Measurements from ENCODE around the gene ASB2. TPM values are rescaled to one million over a fixed set of nuclear protein-coding genes. Genes with fewer than 3 reads are reported as not detected.

ASB2 gene
- total RNA-seq, 1 donor from 2014 or later: 251 TPM

- intact Hi-C loops (cut with micrococcal nuclease): no loop called here
- Histone ChIP-seq H3K27ac (replicated peaks) (peak overlapping the region; percentile 75), H3K36me3 (peaks cover 80% of the 10 kb centered on the region), H3K4me1 (peaks cover 69% of the 10 kb centered on the region), H3K9me3 (replicated peaks) (no peaks in the 10 kb centered on the region), H3K4me3 (no peak overlapping the region), H3K27me3 (ENCODE audit: low read depth) (no peaks in the 10 kb centered on the region)
- TF ChIP-seq CTCF (IDR thresholded peaks at IDR 0.05; ENCODE audit: borderline replicate concordance): peak; percentile 20
- no peak for DNase-seq
Measured at GRCh38 chr14:93953263-93953662, 23.1 kb downstream of the ASB2 start.

- DNase-seq: no peak
- H3K9me3 ChIP-seq (replicated peaks): no peaks in the 10 kb centered on the region
- H3K36me3 ChIP-seq: peaks cover 84% of the 10 kb centered on the region
- peaks cover 69% of the 10 kb centered on the region for H3K4me1 ChIP-seq
- H3K27ac ChIP-seq (replicated peaks): peak overlapping the region; percentile 19
- H3K4me3 ChIP-seq: no peak overlapping the region
- intact Hi-C loops (cut with micrococcal nuclease): no loop called here
- H3K27me3 ChIP-seq (ENCODE audit: low read depth): no peaks in the 10 kb centered on the region
- TF ChIP-seq CTCF (IDR thresholded peaks at IDR 0.05; ENCODE audit: borderline replicate concordance): no peak
Measured at GRCh38 chr14:93952829-93953228, 23.5 kb downstream of the ASB2 start.

- Histone ChIP-seq H3K4me1 (peaks cover 69% of the 10 kb centered on the region), H3K9me3 (replicated peaks) (no peaks in the 10 kb centered on the region), H3K27me3 (ENCODE audit: low read depth) (no peaks in the 10 kb centered on the region), H3K4me3 (no peak overlapping the region), H3K36me3 (peaks cover 92% of the 10 kb centered on the region), H3K27ac (replicated peaks) (peak overlapping the region; percentile 19)
- intact Hi-C loops (cut with micrococcal nuclease): no loop called here
- no peak for DNase-seq
- TF ChIP-seq CTCF (IDR thresholded peaks at IDR 0.05; ENCODE audit: borderline replicate concordance): no peak
Measured at GRCh38 chr14:93951635-93952540, 24.5 kb downstream of the ASB2 start.

GRCh38 chr14:93950948-93951634 is 25.3 kb downstream of the ASB2 start:
- DNase-seq: no peak
- Histone ChIP-seq H3K27ac (replicated peaks) (no peak overlapping the region), H3K36me3 (peaks cover 95% of the 10 kb centered on the region), H3K9me3 (replicated peaks) (no peaks in the 10 kb centered on the region), H3K4me3 (no peak overlapping the region), H3K4me1 (peaks cover 69% of the 10 kb centered on the region), H3K27me3 (ENCODE audit: low read depth) (no peaks in the 10 kb centered on the region)
- intact Hi-C loops (cut with micrococcal nuclease): no loop called here
- no peak for TF ChIP-seq CTCF (IDR thresholded peaks at IDR 0.05; ENCODE audit: borderline replicate concordance)

- Histone ChIP-seq H3K36me3 (peaks cover 97% of the 10 kb centered on the region), H3K4me3 (no peak overlapping the region), H3K27ac (replicated peaks) (no peak overlapping the region), H3K9me3 (replicated peaks) (no peaks in the 10 kb centered on the region), H3K4me1 (peaks cover 69% of the 10 kb centered on the region), H3K27me3 (ENCODE audit: low read depth) (no peaks in the 10 kb centered on the region)
- TF ChIP-seq CTCF (IDR thresholded peaks at IDR 0.05; ENCODE audit: borderline replicate concordance): no peak
- DNase-seq: no peak
- intact Hi-C loops (cut with micrococcal nuclease): no loop called here
Measured at GRCh38 chr14:93949511-93950075, 26.8 kb downstream of the ASB2 start.

Measured in left ventricle myocardium inferior (tissue), 1 donor.